GM21381 (cell line): ENCODE results near the gene NOC4L.
"Not testable (repeated sequence)": the region's sequence is repeated elsewhere in the genome, so short reads cannot be mapped to it uniquely, and the experiment has no call there.

Experiments used
- ATAC-seq: cut with Tn5 transposase; IDR thresholded peaks from one replicate; pipeline ENCODE4 v1.9.1; 2021; ENCODE audit warnings: mild to moderate bottlenecking, moderate library complexity; ENCODE audit not compliant: unreplicated experiment

Gene NOC4L

GRCh38 chr12:132180648-132181546 lies 36.6 kb downstream of the NOC4L start:
- ATAC-seq: no peak

- ATAC-seq: no peak
Measured at GRCh38 chr12:132181570-132182200, 37.4 kb downstream of the NOC4L start.

DNA sequence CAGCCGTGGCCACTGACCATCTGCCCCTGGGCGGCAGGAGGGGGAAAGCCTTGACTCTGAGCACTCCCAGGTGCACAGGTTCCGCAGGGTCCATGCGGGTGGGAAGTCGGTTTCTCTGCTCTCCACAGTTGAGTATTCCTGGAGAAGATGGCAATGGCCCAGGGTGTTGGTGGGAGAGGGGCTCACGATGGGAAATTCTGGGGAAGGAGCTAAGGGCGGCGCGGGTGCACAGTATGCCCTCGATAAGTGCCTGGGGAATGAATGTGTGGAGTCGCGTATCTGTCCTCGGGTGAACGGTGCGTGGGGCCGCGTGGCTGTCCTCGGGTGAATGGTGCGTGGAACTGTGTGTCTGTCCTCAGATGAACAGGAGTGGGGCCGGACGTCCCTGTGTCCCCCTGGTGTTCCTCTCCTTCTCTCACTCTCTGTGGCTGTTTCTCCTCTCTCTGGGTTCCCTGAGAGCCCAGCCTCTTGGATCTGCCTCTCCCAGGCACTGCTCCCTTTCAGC lies 38.0 kb downstream of the NOC4L start:
- no peak for ATAC-seq

GRCh38 chr12:132182711-132183365 lies 38.6 kb downstream of the NOC4L start:
- no peak for ATAC-seq

- ATAC-seq: no peak
Measured at GRCh38 chr12:132185705-132186104, 41.4 kb downstream of the NOC4L start.

- ATAC-seq: no peak
Measured at GRCh38 chr12:132186208-132186856, 42.1 kb downstream of the NOC4L start.

GRCh38 chr12:132186857-132187620 lies 42.8 kb downstream of the NOC4L start:
- no peak for ATAC-seq

DNA sequence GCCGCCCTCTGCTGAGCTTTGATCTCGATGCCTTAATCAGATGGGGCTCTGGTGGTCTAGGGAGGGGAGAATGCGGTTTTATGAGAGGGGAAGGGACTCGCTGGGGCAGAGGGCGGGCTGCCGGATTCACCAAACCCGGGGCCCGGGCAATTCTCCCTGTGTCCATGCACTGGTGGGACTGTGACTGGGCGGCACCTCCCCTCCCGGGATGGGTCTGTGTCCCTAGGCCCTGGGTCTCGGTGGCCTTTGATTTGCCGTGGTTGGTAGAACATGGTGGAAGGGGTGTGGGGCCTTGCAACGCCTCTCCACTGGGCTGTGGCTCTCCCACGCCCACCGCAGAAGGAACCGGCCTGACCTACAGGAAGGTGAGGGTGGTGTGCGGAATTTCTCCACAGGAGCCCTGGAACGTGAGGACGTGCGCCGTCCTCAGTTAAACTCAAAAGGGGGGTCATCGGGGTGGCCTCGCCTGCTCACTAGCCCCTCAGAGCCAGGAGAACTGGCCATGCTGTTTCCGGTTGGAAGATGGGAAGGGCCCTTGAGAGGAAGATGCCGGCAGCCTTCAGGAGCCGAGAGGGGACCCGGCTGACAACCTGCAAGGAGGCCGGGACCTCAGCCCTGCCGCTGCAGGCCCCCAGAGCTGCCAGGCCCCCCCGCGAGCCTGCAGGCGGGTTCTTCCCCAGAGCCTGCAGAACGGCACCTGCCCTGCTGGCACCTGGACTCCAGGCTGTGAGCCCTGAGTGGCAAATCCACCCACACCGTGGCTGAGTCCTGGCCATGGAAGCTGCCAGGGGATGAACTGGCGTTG lies 43.6 kb downstream of the NOC4L start:
- ATAC-seq: no peak

GRCh38 chr12:132188451-132188901 lies 44.2 kb downstream of the NOC4L start:
- ATAC-seq: no peak

- no peak for ATAC-seq
Measured at GRCh38 chr12:132188916-132189325, 44.7 kb downstream of the NOC4L start.

DNA sequence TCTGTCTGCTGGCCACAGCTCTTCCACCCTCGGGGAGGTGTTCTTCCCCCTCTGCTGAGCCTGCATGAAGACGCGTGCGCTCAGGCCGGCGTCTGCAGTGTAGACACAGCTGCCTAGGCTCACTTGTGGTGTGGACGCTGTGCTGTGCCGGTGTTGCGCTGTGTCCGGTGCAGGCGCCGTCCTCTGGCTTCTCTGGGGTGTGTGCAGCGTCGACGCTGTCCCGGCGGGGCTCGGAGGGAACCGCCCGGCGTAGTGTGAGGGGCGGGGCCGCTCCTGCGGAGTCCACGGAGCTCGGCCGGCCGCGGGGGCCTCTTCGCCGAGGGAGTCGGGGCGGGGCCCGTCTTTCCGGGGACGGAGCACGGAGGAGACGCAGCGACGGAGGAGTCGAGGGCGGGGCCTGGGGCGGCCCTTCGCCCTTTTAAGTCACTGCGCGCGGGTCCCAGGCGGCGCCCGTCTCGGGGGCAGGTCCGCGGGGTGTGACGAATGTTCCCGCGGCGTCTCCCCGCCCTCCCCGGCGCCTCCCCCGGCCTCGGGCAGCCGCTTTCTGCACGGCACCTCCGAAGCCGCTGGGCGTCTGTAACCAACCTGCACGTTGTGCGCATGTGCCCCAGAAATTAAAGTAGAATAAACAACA lies 45.2 kb downstream of the NOC4L start:
- peak; percentile 92 for ATAC-seq

- peak; percentile 25 for ATAC-seq
Measured at GRCh38 chr12:132190012-132190755, 45.9 kb downstream of the NOC4L start.

DNA sequence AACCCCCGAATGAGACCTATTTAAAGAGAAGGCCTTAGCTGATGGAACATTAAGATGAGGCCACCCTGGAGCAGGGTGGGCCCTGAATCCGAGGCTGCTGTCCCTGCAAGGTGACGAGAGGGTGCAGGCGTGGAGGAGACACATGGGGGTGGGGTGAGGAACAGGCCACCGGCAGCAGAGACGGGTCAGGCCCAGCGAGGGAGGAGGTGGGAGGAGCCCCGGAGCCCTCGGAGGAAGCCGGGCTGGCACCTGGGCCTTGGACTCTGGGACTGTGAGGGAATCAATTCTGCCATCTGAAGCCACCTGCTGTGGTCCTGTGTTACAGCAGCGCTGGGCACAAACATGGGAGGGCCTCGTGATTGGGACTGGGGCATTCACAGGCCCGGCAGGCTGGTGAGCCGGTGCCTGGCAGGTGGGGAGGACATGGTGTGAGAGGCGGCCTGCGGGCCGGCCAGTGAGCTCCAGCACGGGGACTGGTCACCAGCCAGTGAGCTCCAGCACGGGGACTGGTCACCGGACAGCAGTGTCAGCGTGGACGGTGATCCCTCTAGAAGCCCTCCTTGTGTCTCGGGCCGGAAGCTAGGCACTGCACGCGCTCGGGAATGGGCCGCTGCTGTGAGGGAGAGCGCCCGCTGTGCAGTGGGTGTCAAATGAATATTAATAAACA lies 46.7 kb downstream of the NOC4L start:
- no peak for ATAC-seq

- no peak for ATAC-seq
Measured at GRCh38 chr12:132191715-132192553, 47.7 kb downstream of the NOC4L start.

DNA sequence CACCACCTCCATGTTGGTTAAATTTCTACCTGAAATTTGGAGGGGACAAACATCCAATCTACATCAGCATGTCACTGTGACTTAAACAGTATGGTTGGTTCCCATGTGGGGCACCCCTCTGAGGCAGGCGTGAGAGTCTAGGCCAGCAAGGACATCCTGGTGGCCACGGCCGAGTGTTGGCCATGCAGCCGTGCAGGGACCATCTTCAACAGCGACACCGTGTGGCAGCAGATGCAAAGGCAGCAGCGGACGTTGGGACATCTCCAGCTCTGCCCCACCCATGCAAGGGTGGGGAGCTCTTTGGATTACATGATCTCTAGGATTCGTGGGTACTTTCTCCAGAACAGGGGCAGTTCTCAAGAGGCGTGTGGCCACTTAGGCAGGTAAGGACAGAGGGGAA lies 49.8 kb downstream of the NOC4L start:
- ATAC-seq: no peak

GRCh38 chr12:132194556-132194955 lies 50.3 kb downstream of the NOC4L start:
- no peak for ATAC-seq

DNA sequence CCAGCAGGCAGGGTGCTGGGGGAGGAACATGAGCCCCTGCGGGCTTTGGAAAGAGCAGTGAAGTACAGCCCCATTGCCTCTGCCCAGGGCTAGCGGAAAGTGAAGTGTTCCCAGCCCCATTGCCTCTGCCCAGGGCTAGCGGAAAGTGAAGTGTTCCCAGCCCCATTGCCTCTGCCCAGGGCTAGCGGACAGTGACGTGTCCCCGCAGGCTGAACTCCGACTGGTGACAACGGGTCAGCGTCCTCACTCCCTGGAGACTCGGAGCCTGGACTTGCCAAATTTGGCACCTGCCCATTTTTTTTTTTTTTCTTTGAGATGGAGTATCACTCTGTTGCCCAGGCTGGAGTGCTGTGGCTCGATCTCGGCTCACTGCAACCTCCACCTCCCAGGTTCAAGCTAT lies 51.0 kb downstream of the NOC4L start:
- ATAC-seq: not testable (repeated sequence)
